ENCODE results near the gene MED8.

MED8 gene

GRCh38 chr1:43383449-43383848 lies 6.2 kb downstream of the MED8 start:
- no peak for TF ChIP-seq CTCF (conservative IDR thresholded peaks at IDR 0.05; ENCODE audit: low read depth, low read length)
- no peak for DNase-seq (ENCODE audit: low read depth)
- H3K4me3 ChIP-seq (ENCODE audit: low read length) = no peak overlapping the region

GRCh38 chr1:43382027-43382779 lies 7.4 kb downstream of the MED8 start:
- no peak overlapping the region for H3K4me3 ChIP-seq (ENCODE audit: low read length)
- TF ChIP-seq CTCF (conservative IDR thresholded peaks at IDR 0.05; ENCODE audit: low read depth, low read length) = no peak
- DNase-seq (ENCODE audit: low read depth) = no peak

- no peak for DNase-seq (ENCODE audit: low read depth)
- TF ChIP-seq CTCF (conservative IDR thresholded peaks at IDR 0.05; ENCODE audit: low read depth, low read length) = no peak
- H3K4me3 ChIP-seq (ENCODE audit: low read length) = no peak overlapping the region
Measured at GRCh38 chr1:43381612-43382011, 8.0 kb downstream of the MED8 start.

GRCh38 chr1:43379476-43379875 lies 10.1 kb downstream of the MED8 start:
- no peak for DNase-seq (ENCODE audit: low read depth)
- H3K4me3 ChIP-seq (ENCODE audit: low read length) = no peak overlapping the region
- TF ChIP-seq CTCF (conservative IDR thresholded peaks at IDR 0.05; ENCODE audit: low read depth, low read length) = no peak

GRCh38 chr1:43377831-43378230 lies 11.8 kb downstream of the MED8 start:
- DNase-seq (ENCODE audit: low read depth) = no peak
- no peak overlapping the region for H3K4me3 ChIP-seq (ENCODE audit: low read length)
- no peak for TF ChIP-seq CTCF (conservative IDR thresholded peaks at IDR 0.05; ENCODE audit: low read depth, low read length)

- TF ChIP-seq CTCF (conservative IDR thresholded peaks at IDR 0.05; ENCODE audit: low read depth, low read length) = no peak
- DNase-seq (ENCODE audit: low read depth) = no peak
Measured at GRCh38 chr1:43376723-43377235, 12.8 kb downstream of the MED8 start.

More at GRCh38 chr1:43376723-43377235, 12.8 kb downstream of the MED8 start:
- no peak overlapping the region for H3K4me3 ChIP-seq (ENCODE audit: low read length)

Measured in retinal pigment epithelial cell (primary cell).